GM18508 (cell line): Measurements from ENCODE around the gene HPCAL4.

ENCODE experiments used
- ATAC-seq: cut with Tn5 transposase; IDR thresholded peaks from one replicate; pipeline ENCODE4 v1.9.1; 2021; ENCODE audit warnings: moderate number of reproducible peaks; ENCODE audit not compliant: insufficient read depth, unreplicated experiment

Gene HPCAL4

GRCh38 chr1:39654291-39654690, 36.9 kb downstream of the HPCAL4 start:
- no peak for ATAC-seq

- no peak for ATAC-seq
Observed at GRCh38 chr1:39653546-39654031, 37.6 kb downstream of the HPCAL4 start.

- ATAC-seq: no peak
Observed at GRCh38 chr1:39652554-39652953, 38.7 kb downstream of the HPCAL4 start.

GRCh38 chr1:39652105-39652504, 39.1 kb downstream of the HPCAL4 start:
- no peak for ATAC-seq

- no peak for ATAC-seq
Observed at GRCh38 chr1:39650431-39650830, 40.8 kb downstream of the HPCAL4 start.

- ATAC-seq: no peak
Observed at GRCh38 chr1:39649636-39650185, 41.5 kb downstream of the HPCAL4 start.

GRCh38 chr1:39648496-39648895, 42.7 kb downstream of the HPCAL4 start:
- ATAC-seq: no peak

- ATAC-seq: no peak
Observed at GRCh38 chr1:39647247-39647646, 44.0 kb downstream of the HPCAL4 start.

GRCh38 chr1:39646232-39647081, 44.8 kb downstream of the HPCAL4 start:
- no peak for ATAC-seq

GRCh38 chr1:39645411-39646043, 45.7 kb downstream of the HPCAL4 start:
- ATAC-seq: no peak

- ATAC-seq: no peak
Observed at GRCh38 chr1:39643705-39644104, 47.5 kb downstream of the HPCAL4 start.

- ATAC-seq: no peak
Observed at GRCh38 chr1:39642796-39643195, 48.4 kb downstream of the HPCAL4 start.

- no peak for ATAC-seq
Observed at GRCh38 chr1:39640861-39641260, 50.4 kb downstream of the HPCAL4 start.

- ATAC-seq: no peak
Observed at GRCh38 chr1:39639305-39640130, 51.7 kb downstream of the HPCAL4 start, which contains the start of gene HEYL. TSS of gene HEYL (minus strand) at chr1:39639643. CDS start at chr1:39639625, 18 bp downstream.

- no peak for ATAC-seq
Observed at GRCh38 chr1:39638965-39639304, 52.3 kb downstream of the HPCAL4 start.

- no peak for ATAC-seq
Observed at GRCh38 chr1:39637361-39637760, 53.9 kb downstream of the HPCAL4 start.

- no peak for ATAC-seq
Observed at GRCh38 chr1:39635871-39636210, 55.4 kb downstream of the HPCAL4 start.

- ATAC-seq: no peak
Observed at GRCh38 chr1:39635205-39635870, 55.9 kb downstream of the HPCAL4 start.

GRCh38 chr1:39633422-39633821, 57.8 kb downstream of the HPCAL4 start:
- no peak for ATAC-seq
